Neural progenitor cell (in vitro differentiated cells): ENCODE data around the gene EDRF1.

Experiments
- CTCF ChIP-seq: fragments of 200-600 bp; sonication (generic); IDR thresholded peaks from 2 replicates; pipeline ENCODE4 v1.5.1; 2017; ENCODE audit warnings: antibody characterized with exemption, mild to moderate bottlenecking
- EZH2phosphoT487 ChIP-seq: fragments of 200-600 bp; sonication (generic); IDR thresholded peaks from 2 replicates; pipeline ENCODE4 v1.6.1; 2017; ENCODE audit warnings: antibody characterized with exemption

- TF ChIP-seq CTCF, result no peak
- no peak for TF ChIP-seq EZH2phosphoT487
These were observed 26.6 kb upstream of the EDRF1 start for GRCh38 chr10:125692601-125693523.
